ENCODE measurements around the gene RGS18. TPM values are rescaled to one million over a fixed set of nuclear protein-coding genes. Genes with fewer than 3 reads are reported as not detected.

RGS18 gene
- total and polyA plus RNA-seq, 4 donors = 1.4 to 16.2 (median 7.5) TPM

DNA sequence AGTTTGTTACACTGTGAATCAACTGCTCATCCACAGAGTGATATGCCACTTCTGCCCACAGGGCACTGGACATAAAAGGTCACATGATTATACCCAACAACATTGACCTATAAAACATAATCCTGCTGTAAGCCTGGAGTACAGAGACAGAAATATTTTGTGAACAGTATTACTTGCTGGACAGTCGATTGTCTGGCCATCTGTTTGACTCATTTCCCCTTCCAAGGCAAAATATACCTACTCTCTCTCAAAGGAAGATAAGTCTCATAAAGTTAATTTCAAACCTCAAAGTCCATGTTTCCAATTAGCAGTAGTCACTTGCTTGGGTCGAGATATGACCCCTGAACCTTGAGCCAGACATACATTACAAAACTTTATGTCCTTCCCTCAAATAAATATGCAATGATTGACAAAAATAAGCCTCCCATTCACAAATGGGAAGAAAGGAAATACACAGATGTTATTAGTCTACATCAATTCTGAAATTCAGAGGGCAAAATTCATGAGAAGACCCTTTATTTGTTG, 39.3 kb upstream of the RGS18 start:
- 72 to 87% methylated on average over 2 of the region's 2 CpGs for WGBS, 2 donors
- DNase-seq (no peak), ATAC-seq (ENCODE audit: insufficient read depth, low FRiP score) (no peak)
- Histone ChIP-seq H3K27me3 (ENCODE audit: control insufficient read depth in 3 of 3, insufficient read depth in 3 of 3, low read length in 2 of 3) (peaks cover 0 to 3% (median 0%) of the 10 kb centered on the region in 3 donors), H3K4me3 (no peak overlapping the region), H3K4me1 (ENCODE audit: control insufficient read depth in 5 of 5, insufficient read depth in 5 of 5, low read length in 5 of 5) (no peaks in the 10 kb centered on the region), H3K36me3 (ENCODE audit: control insufficient read depth in 4 of 4, insufficient read depth in 4 of 4, low read length in 4 of 4) (no peaks in the 10 kb centered on the region), H3K27ac (ENCODE audit: low read depth in 1 of 2, low read length in 1 of 2) (no peak overlapping the region), H3K9ac (ENCODE audit: insufficient read depth in 1 of 2, low read length in 2 of 2) (no peak overlapping the region), H3K9me3 (ENCODE audit: control insufficient read depth in 4 of 4, insufficient read depth in 3 of 4, low read length in 3 of 4) (no peaks in the 10 kb centered on the region)
- no peak for TF ChIP-seq CTCF (IDR thresholded peaks at IDR 0.05; ENCODE audit: control extremely low read depth, extremely low read depth)

GRCh38 chr1:192119701-192120100, 38.6 kb upstream of the RGS18 start:
- no peak for TF ChIP-seq CTCF (IDR thresholded peaks at IDR 0.05; ENCODE audit: control extremely low read depth, extremely low read depth)
- ATAC-seq (ENCODE audit: insufficient read depth, low FRiP score) (no peak), DNase-seq (no peak)
- Histone ChIP-seq H3K27me3 (ENCODE audit: control insufficient read depth in 3 of 3, insufficient read depth in 3 of 3, low read length in 2 of 3) (no peaks in the 10 kb centered on the region), H3K36me3 (ENCODE audit: control insufficient read depth in 4 of 4, insufficient read depth in 4 of 4, low read length in 4 of 4) (no peaks in the 10 kb centered on the region), H3K4me3 (no peak overlapping the region), H3K9ac (ENCODE audit: insufficient read depth in 1 of 2, low read length in 2 of 2) (no peak overlapping the region), H3K4me1 (ENCODE audit: control insufficient read depth in 5 of 5, insufficient read depth in 5 of 5, low read length in 5 of 5) (no peaks in the 10 kb centered on the region), H3K27ac (ENCODE audit: low read depth in 1 of 2, low read length in 1 of 2) (no peak overlapping the region), H3K9me3 (ENCODE audit: control insufficient read depth in 4 of 4, insufficient read depth in 3 of 4, low read length in 3 of 4) (no peaks in the 10 kb centered on the region)
- WGBS, 2 donors = 92 to 96% methylated on average over 2 of the region's 2 CpGs

DNA sequence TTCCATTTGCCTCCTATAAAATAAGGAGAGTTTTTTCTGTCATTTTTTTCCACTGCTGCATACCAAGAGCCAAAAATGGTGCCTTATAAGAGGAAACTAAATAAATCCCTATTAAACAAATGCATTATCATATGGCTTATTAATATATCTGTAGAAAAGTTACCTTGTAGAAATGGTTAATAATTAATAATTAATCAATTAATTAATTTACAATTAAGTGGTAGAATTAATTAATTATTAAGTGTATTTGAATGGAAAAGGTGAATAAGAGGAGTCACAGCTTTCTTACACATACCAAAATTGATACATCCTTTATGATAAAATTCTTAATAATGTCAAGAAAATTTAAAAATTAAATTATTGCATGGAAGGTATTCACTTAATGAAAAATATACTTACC, 35.6 kb upstream of the RGS18 start:
- Histone ChIP-seq H3K36me3 (ENCODE audit: control insufficient read depth in 4 of 4, insufficient read depth in 4 of 4, low read length in 4 of 4) (no peaks in the 10 kb centered on the region), H3K27ac (ENCODE audit: low read depth in 1 of 2, low read length in 1 of 2) (no peak overlapping the region), H3K9me3 (ENCODE audit: control insufficient read depth in 4 of 4, insufficient read depth in 3 of 4, low read length in 3 of 4) (no peaks in the 10 kb centered on the region), H3K9ac (ENCODE audit: insufficient read depth in 1 of 2, low read length in 2 of 2) (no peak overlapping the region), H3K4me3 (no peak overlapping the region), H3K27me3 (ENCODE audit: control insufficient read depth in 3 of 3, insufficient read depth in 3 of 3, low read length in 2 of 3) (no peaks in the 10 kb centered on the region), H3K4me1 (ENCODE audit: control insufficient read depth in 5 of 5, insufficient read depth in 5 of 5, low read length in 5 of 5) (no peaks in the 10 kb centered on the region)
- ATAC-seq (ENCODE audit: insufficient read depth, low FRiP score) = no peak
- TF ChIP-seq CTCF (IDR thresholded peaks at IDR 0.05; ENCODE audit: control extremely low read depth, extremely low read depth) = no peak
- no peak for DNase-seq

DNA sequence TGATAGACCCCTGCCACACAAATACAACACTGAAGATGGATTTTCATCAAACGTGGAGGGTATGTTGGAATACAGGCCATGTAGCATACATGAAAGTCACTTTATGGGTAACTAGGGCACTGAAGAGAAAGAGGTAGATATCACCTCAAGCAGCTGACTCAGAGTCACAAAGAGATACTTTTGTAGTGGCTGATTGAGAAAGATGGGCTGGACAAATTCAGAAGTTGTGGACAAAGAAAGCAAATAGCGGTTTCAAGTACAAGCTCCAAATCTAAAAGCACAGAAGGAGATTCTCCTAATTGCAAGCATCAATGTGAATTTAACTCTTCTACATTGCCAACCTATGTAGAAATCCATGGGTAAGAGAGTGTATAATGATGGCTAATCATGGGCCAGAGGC, 35.0 kb upstream of the RGS18 start:
- H3K9me3 ChIP-seq (ENCODE audit: control insufficient read depth in 4 of 4, insufficient read depth in 3 of 4, low read length in 3 of 4) = no peaks in the 10 kb centered on the region
- no peaks in the 10 kb centered on the region for H3K36me3 ChIP-seq (ENCODE audit: control insufficient read depth in 4 of 4, insufficient read depth in 4 of 4, low read length in 4 of 4)
- DNase-seq = no peak
- H3K4me3 ChIP-seq = no peak overlapping the region
- no peak overlapping the region for H3K9ac ChIP-seq (ENCODE audit: insufficient read depth in 1 of 2, low read length in 2 of 2)
- no peak for ATAC-seq (ENCODE audit: insufficient read depth, low FRiP score)
- WGBS, 2 donors = 93 to 95% methylated on average over 2 of the region's 2 CpGs
- H3K4me1 ChIP-seq (ENCODE audit: control insufficient read depth in 5 of 5, insufficient read depth in 5 of 5, low read length in 5 of 5) = no peaks in the 10 kb centered on the region
- TF ChIP-seq CTCF (IDR thresholded peaks at IDR 0.05; ENCODE audit: control extremely low read depth, extremely low read depth) = no peak
- no peaks in the 10 kb centered on the region for H3K27me3 ChIP-seq (ENCODE audit: control insufficient read depth in 3 of 3, insufficient read depth in 3 of 3, low read length in 2 of 3)
- H3K27ac ChIP-seq (ENCODE audit: low read depth in 1 of 2, low read length in 1 of 2) = no peak overlapping the region

Measured in lung (tissue), 12 donors.